GM21360 (cell line): ENCODE results near the gene NPC1.
"Not testable (repeated sequence)": the region's sequence is repeated elsewhere in the genome, so short reads cannot be mapped to it uniquely, and the experiment has no call there.

Experiments used
- ATAC-seq: cut with Tn5 transposase; IDR thresholded peaks from one replicate; pipeline ENCODE4 v1.9.1; 2021; ENCODE audit warnings: mild to moderate bottlenecking, moderate library complexity; ENCODE audit not compliant: unreplicated experiment

Gene NPC1

DNA sequence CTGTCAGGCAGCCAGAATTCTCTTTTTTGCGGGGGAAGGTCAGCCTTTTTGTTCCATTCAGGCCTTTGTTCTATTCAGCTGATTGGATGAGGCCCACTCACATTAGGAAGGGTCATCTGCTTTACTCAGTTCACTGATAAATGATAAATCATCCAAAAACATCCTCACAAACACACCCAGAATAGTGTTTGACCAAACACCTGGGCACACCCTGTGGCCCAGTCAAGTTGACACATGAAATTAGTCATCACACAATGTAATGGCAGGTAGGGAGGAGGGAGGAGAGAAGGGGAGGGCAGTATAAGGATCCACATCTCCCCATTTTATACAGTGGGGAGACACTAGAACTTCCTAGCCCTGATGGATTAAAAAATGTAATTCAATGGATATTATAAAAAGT is 91.3 kb downstream of the NPC1 start:
- no peak for ATAC-seq

DNA sequence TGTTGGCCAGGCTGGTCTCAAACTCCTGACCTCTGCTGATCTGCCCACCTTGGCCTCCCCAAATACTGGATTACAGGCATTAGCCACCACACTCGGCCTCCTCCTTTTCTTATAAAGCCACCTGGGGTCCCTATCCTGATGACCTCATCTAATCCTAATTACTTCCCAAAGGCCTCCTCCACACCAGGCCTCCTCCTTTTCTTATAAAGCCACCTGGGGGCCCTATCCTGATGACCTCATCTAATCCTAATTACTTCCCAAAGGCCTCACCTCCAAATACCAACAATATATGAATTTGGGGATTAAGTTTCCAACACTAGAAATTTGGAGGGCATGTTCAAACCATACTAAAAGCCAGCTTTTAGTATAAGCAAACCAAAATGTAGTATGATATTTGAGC is 92.7 kb downstream of the NPC1 start:
- no peak for ATAC-seq

DNA sequence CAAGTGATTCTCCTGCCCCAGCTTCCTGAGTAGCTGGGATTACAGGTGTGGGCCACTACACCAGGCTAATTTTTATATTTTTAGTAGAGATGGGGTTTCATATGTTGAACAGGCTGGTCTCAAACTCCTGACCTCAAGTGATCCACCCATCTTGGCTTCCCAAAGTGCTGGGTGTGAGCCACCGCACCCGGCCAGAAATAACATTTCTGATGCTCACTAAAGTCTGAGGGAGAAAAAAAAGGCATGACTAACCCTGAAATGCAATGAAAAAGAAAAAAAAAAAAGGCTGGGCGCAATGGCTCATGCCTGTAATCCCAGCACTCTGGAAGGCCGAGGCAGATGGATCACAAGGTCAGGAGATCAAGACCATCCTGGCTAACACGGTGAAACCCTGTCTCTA is 96.7 kb downstream of the NPC1 start:
- not testable (repeated sequence) for ATAC-seq

DNA sequence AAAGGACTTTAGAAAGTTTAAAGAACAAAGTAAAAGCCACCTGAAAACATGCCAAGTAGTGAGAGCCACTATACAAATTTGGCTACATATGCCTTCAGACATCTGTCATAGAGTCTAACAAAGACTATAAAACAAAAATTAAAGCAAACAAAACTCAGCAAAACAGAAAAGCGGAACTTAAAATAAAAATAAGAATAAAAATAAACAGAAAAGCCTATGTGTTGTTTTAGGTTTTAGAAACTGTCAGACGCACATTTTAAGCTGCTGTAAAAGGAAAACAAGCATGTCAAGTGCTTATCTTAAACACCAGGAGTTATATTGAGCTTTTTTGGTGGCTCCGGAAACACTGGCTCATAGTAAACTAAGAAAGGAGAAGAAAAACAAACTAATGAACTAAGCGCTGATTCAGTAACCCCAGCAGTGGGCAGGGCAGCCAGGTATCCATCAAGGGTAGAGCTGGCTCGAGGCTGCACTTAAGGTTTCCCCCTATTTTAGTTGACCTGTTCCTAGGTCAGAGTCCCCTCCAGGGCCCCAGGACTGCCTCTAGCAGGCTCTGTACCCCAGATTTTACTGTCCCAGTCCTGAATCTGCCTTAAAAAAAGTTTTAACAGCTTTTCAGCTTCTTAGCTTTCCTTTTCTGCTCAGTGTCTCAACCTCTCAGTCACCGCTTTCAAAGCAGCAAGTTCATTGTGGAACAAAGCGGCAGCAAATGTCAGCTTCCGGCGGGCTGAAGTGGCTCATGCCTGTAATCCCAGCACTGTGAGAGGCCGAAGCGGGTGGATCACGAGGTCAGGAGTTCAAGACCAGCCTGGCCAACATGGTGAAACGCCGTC is 98.4 kb downstream of the NPC1 start:
- peak; percentile 72 for ATAC-seq

DNA sequence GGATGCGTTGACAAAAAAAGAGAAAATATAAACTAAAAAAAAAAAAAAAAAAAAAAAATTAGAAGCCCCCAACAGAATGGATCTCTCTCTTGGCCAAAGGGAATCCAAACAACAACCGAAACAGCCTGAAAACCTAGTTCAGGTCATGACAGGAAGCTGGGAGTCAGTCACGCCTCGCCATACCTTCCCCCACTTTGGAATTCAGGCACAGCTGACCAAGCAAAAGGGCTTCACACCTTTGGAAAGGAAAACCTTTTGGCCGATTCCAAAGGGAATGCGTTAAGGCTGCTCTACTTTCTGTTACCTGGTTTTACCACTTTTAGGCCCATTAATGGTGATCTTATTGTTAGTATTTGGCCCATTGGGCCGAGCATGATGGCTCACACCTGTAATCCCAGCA is 100.9 kb downstream of the NPC1 start:
- ATAC-seq: no peak

DNA sequence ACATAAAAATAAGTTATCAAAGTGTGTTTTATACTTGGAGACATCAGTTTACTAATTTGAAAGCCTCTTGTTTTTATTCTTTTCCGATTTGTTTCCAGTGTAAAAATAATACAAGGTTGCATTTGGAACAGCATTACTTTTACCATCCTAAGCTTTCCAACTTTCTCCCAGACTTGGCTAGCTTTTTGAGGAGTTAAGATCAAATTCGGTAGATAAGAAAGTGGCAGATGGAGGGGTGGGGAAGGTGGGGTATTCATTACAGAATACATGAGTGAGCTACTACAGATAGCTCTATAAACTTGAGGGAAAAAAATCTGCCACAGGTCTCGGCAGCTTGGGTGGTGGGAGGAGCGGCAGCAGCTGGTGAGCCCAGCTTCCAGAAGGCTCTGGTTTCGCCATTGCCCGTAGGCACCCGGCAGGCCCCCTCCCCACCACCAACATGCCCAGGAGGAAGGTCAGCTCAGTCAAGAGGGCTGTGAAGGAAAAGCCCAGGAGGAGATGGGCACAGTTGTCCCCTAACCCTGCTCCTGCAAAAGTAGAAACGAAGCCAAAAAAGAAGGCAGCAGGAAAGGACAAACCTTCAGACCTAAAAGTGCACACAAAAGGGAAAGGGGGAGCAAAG is 101.6 kb downstream of the NPC1 start:
- no peak for ATAC-seq
